ENCODE measurements around the gene CCDC85B. TPM values are rescaled to one million over a fixed set of nuclear protein-coding genes. Genes with fewer than 3 reads are reported as not detected.

Gene CCDC85B
- total RNA-seq, 1 experiment from 2014 or later, result 20.8 TPM

- Mint-ChIP-seq H3K27ac (ENCODE audit: low read depth, unreplicated experiment) (no peak overlapping the region), H3K27me3 (ENCODE audit: insufficient read depth, unreplicated experiment) (no peaks in the 10 kb centered on the region), H3K4me1 (ENCODE audit: insufficient read depth, unreplicated experiment) (peaks cover 7% of the 10 kb centered on the region), H3K36me3 (ENCODE audit: insufficient read depth, unreplicated experiment) (peaks cover 14% of the 10 kb centered on the region), H3K9me3 (ENCODE audit: unreplicated experiment) (no peaks in the 10 kb centered on the region), H3K4me3 (ENCODE audit: unreplicated experiment) (no peak overlapping the region)
- no peak for DNase-seq (ENCODE audit: unreplicated experiment)
- CTCF ChIA-PET, result interaction anchor here (0.6 to 2.7 kb wide), 4 partner anchors 9 to 540 kb away, joined by 3 to 9 read pairs (median 6); partner anchors contain the start of genes FIBP and SLC25A45
- intact Hi-C loops (cut with micrococcal nuclease), result no loop called here
- POLR2A ChIA-PET, result interaction anchor here (0.9 to 1.4 kb wide), 5 partner anchors 26 to 39 kb away, joined by 3 to 5 read pairs (median 4); partner anchors contain the start of genes CCDC85B, FIBP and SART1
- BruUV-seq (replicated peaks), result no TSS peak
- no peak for TF ChIP-seq CTCF (IDR thresholded peaks at IDR 0.05; ENCODE audit: unreplicated experiment)
These were observed 32.1 kb downstream of the CCDC85B start for GRCh38 chr11:65922565-65922964.

DNA sequence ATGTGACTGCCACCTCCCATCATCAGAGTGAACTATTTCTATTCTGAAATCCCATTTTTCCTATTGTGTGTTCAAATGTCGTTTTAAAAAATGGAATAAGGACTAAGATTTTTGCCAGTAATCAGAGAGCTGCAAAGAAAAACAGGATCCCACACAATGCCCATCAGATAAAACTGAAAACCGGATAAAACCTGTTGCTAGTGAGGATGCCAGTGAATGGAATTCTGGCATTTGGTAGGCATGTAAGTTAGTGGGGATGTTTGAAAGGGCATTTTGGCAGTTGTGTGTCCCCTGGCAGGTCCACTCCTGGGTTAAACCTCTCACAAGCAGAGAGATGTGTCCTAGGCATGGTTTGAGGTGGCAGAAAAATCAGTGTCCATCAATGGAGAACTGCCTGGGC, 34.9 kb downstream of the CCDC85B start:
- no peak for DNase-seq (ENCODE audit: unreplicated experiment)
- no peak for TF ChIP-seq CTCF (IDR thresholded peaks at IDR 0.05; ENCODE audit: unreplicated experiment)
- no peak overlapping the region for H3K27ac Mint-ChIP-seq (ENCODE audit: low read depth, unreplicated experiment)
- H3K27me3 Mint-ChIP-seq (ENCODE audit: insufficient read depth, unreplicated experiment), result no peaks in the 10 kb centered on the region
- no peak overlapping the region for H3K4me3 Mint-ChIP-seq (ENCODE audit: unreplicated experiment)
- ChIA-PET CTCF (interaction anchor here (0.6 kb wide), 1 partner anchor 206 kb away, joined by 3 read pairs; no protein-coding TSS in a partner anchor), POLR2A (no interaction called here)
- intact Hi-C loops (cut with micrococcal nuclease), result no loop called here
- BruUV-seq (replicated peaks), result no TSS peak
- H3K36me3 Mint-ChIP-seq (ENCODE audit: insufficient read depth, unreplicated experiment), result peaks cover 14% of the 10 kb centered on the region
- no peaks in the 10 kb centered on the region for H3K9me3 Mint-ChIP-seq (ENCODE audit: unreplicated experiment)
- peaks cover 3% of the 10 kb centered on the region for H3K4me1 Mint-ChIP-seq (ENCODE audit: insufficient read depth, unreplicated experiment)

DNA sequence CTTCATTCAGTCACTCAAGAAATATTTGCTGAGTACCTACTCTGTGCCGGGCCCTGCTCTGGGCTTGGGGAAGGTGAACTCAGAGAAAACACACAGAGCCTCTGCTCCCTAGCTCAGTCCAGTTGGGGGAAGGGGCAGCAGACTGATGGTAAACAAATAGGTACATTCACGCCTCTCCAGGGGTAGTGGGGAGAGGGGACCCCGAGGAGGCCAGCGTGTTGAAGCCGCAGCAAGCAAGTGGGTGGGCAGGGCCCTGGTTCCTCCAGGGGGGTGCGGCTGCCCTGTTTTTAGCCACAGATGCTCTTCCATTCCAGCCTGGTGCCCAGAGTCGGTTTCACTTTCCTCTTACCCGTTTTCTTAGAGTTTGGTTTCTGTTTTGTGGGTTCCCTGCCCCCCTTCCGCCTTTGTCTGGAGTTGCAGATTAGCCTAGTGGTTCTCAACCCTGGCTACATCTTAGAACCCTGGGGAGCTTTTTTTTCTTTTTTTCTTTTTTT, 37.5 kb downstream of the CCDC85B start:
- BruUV-seq (replicated peaks), result no TSS peak
- ChIA-PET POLR2A (interaction anchor here (1.0 kb wide), 1 partner anchor 8 kb away, joined by 3 read pairs; no protein-coding TSS in a partner anchor), CTCF (no interaction called here)
- Mint-ChIP-seq H3K27ac (ENCODE audit: low read depth, unreplicated experiment) (peak overlapping the region; percentile 35), H3K9me3 (ENCODE audit: unreplicated experiment) (no peaks in the 10 kb centered on the region), H3K4me3 (ENCODE audit: unreplicated experiment) (no peak overlapping the region), H3K27me3 (ENCODE audit: insufficient read depth, unreplicated experiment) (no peaks in the 10 kb centered on the region), H3K36me3 (ENCODE audit: insufficient read depth, unreplicated experiment) (peaks cover 4% of the 10 kb centered on the region), H3K4me1 (ENCODE audit: insufficient read depth, unreplicated experiment) (no peaks in the 10 kb centered on the region)
- intact Hi-C loops (cut with micrococcal nuclease), result no loop called here
- TF ChIP-seq CTCF (IDR thresholded peaks at IDR 0.05; ENCODE audit: unreplicated experiment), result no peak
- no peak for DNase-seq (ENCODE audit: unreplicated experiment)

- intact Hi-C loops (cut with micrococcal nuclease), result no loop called here
- no peak for TF ChIP-seq CTCF (IDR thresholded peaks at IDR 0.05; ENCODE audit: unreplicated experiment)
- no peaks in the 10 kb centered on the region for H3K9me3 Mint-ChIP-seq (ENCODE audit: unreplicated experiment)
- no TSS peak for BruUV-seq (replicated peaks)
- no peaks in the 10 kb centered on the region for H3K36me3 Mint-ChIP-seq (ENCODE audit: insufficient read depth, unreplicated experiment)
- no peak overlapping the region for H3K4me3 Mint-ChIP-seq (ENCODE audit: unreplicated experiment)
- H3K4me1 Mint-ChIP-seq (ENCODE audit: insufficient read depth, unreplicated experiment), result no peaks in the 10 kb centered on the region
- no peak for DNase-seq (ENCODE audit: unreplicated experiment)
- POLR2A ChIA-PET, result interaction anchor here (1.0 kb wide), 1 partner anchor 9 kb away, joined by 3 read pairs; no protein-coding TSS in a partner anchor
- no peak overlapping the region for H3K27ac Mint-ChIP-seq (ENCODE audit: low read depth, unreplicated experiment)
- H3K27me3 Mint-ChIP-seq (ENCODE audit: insufficient read depth, unreplicated experiment), result no peaks in the 10 kb centered on the region
- CTCF ChIA-PET, result no interaction called here
These were observed 38.2 kb downstream of the CCDC85B start for GRCh38 chr11:65928667-65929066.

Data from MCF 10A (cell line).